Spleen (tissue), 13 donors: ENCODE data around the gene ACBD6. TPM values are rescaled to one million over a fixed set of nuclear protein-coding genes. Genes with fewer than 3 reads are reported as not detected.
"Not testable (repeated sequence)": the region's sequence is repeated elsewhere in the genome, so short reads cannot be mapped to it uniquely, and the experiment has no call there.

Source experiments
- DNase-seq: peaks from one replicate; pipeline ENCODE4 v3.0.0-alpha.2; 2020
- H3K27ac ChIP-seq, 8 donors: fragments of 200-600 bp; sonication (generic) in 7 of 8; 1 replicate in 4 of 8; 2 replicates in 4 of 8; pipeline versions ENCODE4 v1.5.0 to v1.8.0; 2016 to 2021; ENCODE audit warnings: inconsistent platforms in 4 of 8, mild to moderate bottlenecking in 4 of 8, moderate library complexity in 1 of 8
- H3K27me3 ChIP-seq, 7 donors: fragments of 200-600 bp; sonication (generic) in 6 of 7; replicated peaks in 1 of 7; 1 replicate in 4 of 7; 2 replicates in 3 of 7; pipeline versions ENCODE4 v1.5.0 to v1.8.0; 2016 to 2021; ENCODE audit warnings: inconsistent platforms in 3 of 7, mild to moderate bottlenecking in 1 of 7
- H3K36me3 ChIP-seq, 6 donors: fragments of 200-600 bp; sonication (generic) in 5 of 6; 1 replicate in 4 of 6; 2 replicates in 2 of 6; pipeline versions ENCODE4 v1.5.0 to v1.8.0; 2016 to 2021; ENCODE audit warnings: inconsistent platforms in 2 of 6
- H3K4me1 ChIP-seq, 6 donors: fragments of 200-600 bp; sonication (generic) in 5 of 6; 1 replicate in 3 of 6; 2 replicates in 3 of 6; pipeline versions ENCODE4 v1.5.0 to v1.8.0; 2016 to 2021; ENCODE audit warnings: inconsistent platforms in 3 of 6
- H3K4me3 ChIP-seq, 8 donors: fragments of 200-600 bp; sonication (generic) in 7 of 8; 1 replicate in 4 of 8; 2 replicates in 4 of 8; pipeline versions ENCODE4 v1.5.0 to v1.8.0; 2016 to 2021; ENCODE audit warnings: inconsistent platforms in 4 of 8, mild to moderate bottlenecking in 4 of 8, moderate library complexity in 2 of 8
- H3K9me3 ChIP-seq, 8 donors: fragments of 200-600 bp; sonication (generic) in 7 of 8; 1 replicate in 4 of 8; 2 replicates in 4 of 8; pipeline versions ENCODE4 v1.5.0 to v1.8.0; 2016 to 2021; ENCODE audit warnings: inconsistent platforms in 4 of 8
- CTCF ChIP-seq, 11 experiments: fragments of 200-600 bp in 7 of 11; fragments of 450-650 bp in 4 of 11; sonication (generic) in 4 of 11; IDR thresholded peaks in 8 of 11; conservative IDR thresholded peaks in 3 of 11; 1 replicate in 7 of 11; 2 replicates in 4 of 11; pipeline versions ENCODE4 v1.4.0 to v1.8.0; 2016 to 2021; ENCODE audit warnings: antibody characterized with exemption in 11 of 11, inconsistent platforms in 4 of 11, mild to moderate bottlenecking in 1 of 11
- POLR2A ChIP-seq, 3 donors: fragments of 450-650 bp; IDR thresholded peaks; one replicate each; pipeline ENCODE4 v1.5.1; 2017; ENCODE audit warnings: antibody characterized with exemption in 3 of 3, mild to moderate bottlenecking in 1 of 3
- POLR2AphosphoS5 ChIP-seq, 3 donors: sonication (generic); formaldehyde crosslinking; IDR thresholded peaks; one replicate each; pipeline ENCODE4 v1.5.1; 2017; ENCODE audit warnings: antibody characterized with exemption in 3 of 3
- WGBS, 5 donors: extraction: QIAGEN DNeasy Blood & Tissue Kit in 3 of 5; methylation state at CpG; one replicate each; pipeline versions ENCODE4 v1.1.5 to v1.1.7; 2013 to 2018; 5-methylcytosine and 5-hydroxymethylcytosine counted together
- intact Hi-C: fragments of 100-400 bp; cut with DNase I; formaldehyde crosslinking; loops from one replicate; pipeline ENCODE4 v1.15.0; 2023; ENCODE audit warnings: low total_unique reads
- long read RNA-seq, 2 donors: transcript quantifications; one replicate each; lab custom pipeline, GENCODE V29; 2026
- polyA plus RNA-seq, 3 donors: library from polyadenylated mRNA; stranded (reverse); fragments of 200-250 nt; gene quantifications; one replicate each; pipeline ENCODE4 v1.2.1, GENCODE V29; 2013
- total RNA-seq, 7 donors: library from RNA; depleted of rRNA in 3 of 7; stranded (reverse); fragments of >200 nt in 3 of 7; fragmentation: NEBNext Ultra II Directional in 4 of 7; extraction: Animal tissue kit (Norgen Biotek cat#: 25700) in 4 of 7; gene quantifications; one replicate each; pipeline versions ENCODE4 v1.1.0 to v1.2.1, GENCODE V29; 2016 to 2021
- donor health status: healthy with polysubstance abuse.
- donor health status: DM: no; HTN: no; CAD: no; lungs with moderate emphysema.
- donor health status: DM: no; HTN: no; CAD: no.
- donor health status: Bipolar disorder and iron deficiency.
- donor health status: healthy.
- donor health status: DM: no; HTN: no; CAD: no.
- donor health status: DM: yes; HTN: yes; CAD: no.

Gene ACBD6
- 10 to 100 TPM; 30.2 to 62.9 (median 45.1) TPM for total RNA-seq
- 10 to 100 TPM; 27.2 to 31.0 (median 30.2) TPM for polyA plus RNA-seq
- long read RNA-seq, donor 1, transcript ACBD6-201 (8 exons, 1,670 nt): major isoform, 12 of 12 reads
- long read RNA-seq, donor 1, partial matches to known transcripts: 0 of 12 reads
- long read RNA-seq, donor 1, other reads (novel, unspliced or antisense): 0 of 12 reads
- long read RNA-seq, donor 2, transcript ACBD6-201 (8 exons, 1,670 nt): major isoform, 12 of 12 reads
- long read RNA-seq, donor 2, partial matches to known transcripts: 0 of 12 reads
- long read RNA-seq, donor 2, other reads (novel, unspliced or antisense): 0 of 12 reads

- intact Hi-C loops: loop anchor here (10.0 kb wide), 1 partner anchor 522 kb away; the partner anchor contains the start of gene STX6
- Histone ChIP-seq H3K4me3 (peak within 1 kb of the TSS; percentile 72 to 93 (median 85)), H3K9me3 (no peaks in the 10 kb centered on the region), H3K36me3 (peaks cover 0 to 10% (median 0%) of the 10 kb centered on the region in 6 donors), H3K27me3 (no peaks in the 10 kb centered on the region), H3K4me1 (peaks cover 10 to 59% (median 34%) of the 10 kb centered on the region in 6 donors), H3K27ac (peak within 1 kb of the TSS; percentile 86 to 95 (median 92))
- peak; percentile 96 for DNase-seq
- WGBS, 5 donors: 0 to 1% (median 0%) methylated on average over 36 to 83 of the region's 83 CpGs
- peak; percentile 63 to 86 (median 86) for TF ChIP-seq POLR2AphosphoS5 (IDR thresholded peaks at IDR 0.05)
- peak in 6 of 11 experiments; percentile 11 to 34 (median 19) for TF ChIP-seq CTCF (IDR thresholded peaks at IDR 0.05 in 8 of 11, conservative IDR thresholded peaks at IDR 0.05 in 3 of 11)
- peak in 1 of 3 donors; percentile 10 for TF ChIP-seq POLR2A (IDR thresholded peaks at IDR 0.05)
These were observed at the start of gene ACBD6 for GRCh38 chr1:180502361-180503279. ACBD6 (minus strand) TSS chr1:180502577; CDS start chr1:180502266, 311 bp downstream.

- H3K27ac ChIP-seq: no peak overlapping the region
- TF ChIP-seq POLR2AphosphoS5 (IDR thresholded peaks at IDR 0.05) (no peak), CTCF (IDR thresholded peaks at IDR 0.05 in 8 of 11, conservative IDR thresholded peaks at IDR 0.05 in 3 of 11) (no peak)
- H3K4me1 ChIP-seq: no peaks in the 10 kb centered on the region
- intact Hi-C loops: no loop called here
- H3K36me3 ChIP-seq: no peaks in the 10 kb centered on the region
- H3K4me3 ChIP-seq: no peak overlapping the region
- 61 to 84% (median 76%) methylated on average over 1 of the region's 1 CpG for WGBS, 5 donors
- no peaks in the 10 kb centered on the region for H3K9me3 ChIP-seq
- H3K27me3 ChIP-seq: no peaks in the 10 kb centered on the region
- no peak for DNase-seq
These were observed 49.6 kb upstream of the ACBD6 start for GRCh38 chr1:180551997-180552396.

GRCh38 chr1:180550241-180550640 is 47.9 kb upstream of the ACBD6 start:
- no peaks in the 10 kb centered on the region for H3K4me1 ChIP-seq
- WGBS, 5 donors: 76 to 95% (median 92%) methylated on average over 3 of the region's 3 CpGs
- no peak overlapping the region for H3K27ac ChIP-seq
- no peaks in the 10 kb centered on the region for H3K9me3 ChIP-seq
- H3K27me3 ChIP-seq: no peaks in the 10 kb centered on the region
- intact Hi-C loops: no loop called here
- H3K4me3 ChIP-seq: no peak overlapping the region
- no peak for DNase-seq
- no peak for TF ChIP-seq CTCF (IDR thresholded peaks at IDR 0.05 in 8 of 11, conservative IDR thresholded peaks at IDR 0.05 in 3 of 11)
- no peak for TF ChIP-seq POLR2AphosphoS5 (IDR thresholded peaks at IDR 0.05)
- no peak for TF ChIP-seq POLR2A (IDR thresholded peaks at IDR 0.05)
- no peaks in the 10 kb centered on the region for H3K36me3 ChIP-seq

GRCh38 chr1:180549770-180550169 is 47.4 kb upstream of the ACBD6 start:
- H3K9me3 ChIP-seq, H3K36me3 ChIP-seq, H3K4me3 ChIP-seq, H3K4me1 ChIP-seq, H3K27me3 ChIP-seq, H3K27ac ChIP-seq, DNase-seq, intact Hi-C loops: not testable (repeated sequence)
- WGBS, 5 donors: 88 to 95% (median 94%) methylated on average over 8 of the region's 8 CpGs
